ENCODE results near the gene PTGS1. TPM values are rescaled to one million over a fixed set of nuclear protein-coding genes. Genes with fewer than 3 reads are reported as not detected.

PTGS1 gene
- total and polyA plus RNA-seq, 2 of the 8 experiments (the other 6 are each of a cell fraction or from before 2014, with no cell fraction given), result 1.1 to 1.9 TPM

GRCh38 chr9:122392714-122393113, 21.9 kb downstream of the PTGS1 start:
- no peak overlapping the region for H2BK15ac ChIP-seq (ENCODE audit: low read length)
- no peak overlapping the region for H3K4me3 ChIP-seq (ENCODE audit: extremely low read depth in 1 of 4, insufficient read depth in 2 of 4, low read depth in 3 of 4, low read length in 4 of 4)
- no peak overlapping the region for H4K8ac ChIP-seq (ENCODE audit: extremely low read depth, insufficient read depth, low read length)
- H3K23me2 ChIP-seq (ENCODE audit: low read depth, low read length), result peaks cover 2% of the 10 kb centered on the region; the same call in 1 of the 2 replicates
- H3K23ac ChIP-seq (ENCODE audit: insufficient read length), result no peak overlapping the region
- DNase-seq (ENCODE audit: low read depth in 1 of 2, low spot score in 2 of 2) (no peak), FAIRE-seq (no peak)
- no peak overlapping the region for H2BK120ac ChIP-seq (replicated peaks; ENCODE audit: low read depth, low read length)
- H4K5ac ChIP-seq (ENCODE audit: insufficient read length, low read depth, low read length), result no peak overlapping the region
- H3K79me2 ChIP-seq (ENCODE audit: control insufficient read depth in 1 of 2, insufficient read depth in 2 of 2, low read length in 2 of 2), result no peaks in the 10 kb centered on the region
- no peak overlapping the region for H2BK12ac ChIP-seq (ENCODE audit: low read depth, low read length)
- H3K4me1 ChIP-seq (replicated peaks in 1 of 4; ENCODE audit: control insufficient read depth in 3 of 4, insufficient read depth in 4 of 4, low read length in 3 of 4), result peaks cover 0 to 4% (median under 1%) of the 10 kb centered on the region in 4 experiments; a peak in 3 of 7 replicates
- H3K18ac ChIP-seq (ENCODE audit: extremely low read depth, low read length), result no peak overlapping the region
- H3K9ac ChIP-seq (replicated peaks in 1 of 4; ENCODE audit: extremely low read depth in 1 of 4, low read depth in 3 of 4, low read length in 3 of 4), result no peak overlapping the region
- ChIA-PET CTCF (ENCODE audit: partially characterized antibody) (interaction anchor here (0.9 kb wide), 1 partner anchor 14 kb away, joined by 6 read pairs; no protein-coding TSS in a partner anchor), POLR2A (ENCODE audit: partially characterized antibody) (no interaction called here)
- WGBS, 2 experiments (ENCODE audit: extremely low coverage in 1 of 2, insufficient coverage in 1 of 2, insufficient read length in 1 of 2, insufficient replicate concordance in 2 of 2, low coverage in 1 of 2, low lambda C conversion rate in 2 of 2, missing lambda C conversion rate in 1 of 2), result 86% methylated on average over 2 of the region's 2 CpGs; no CpG with 5 or more reads in 1 of the 2 experiments
- H3K9me3 ChIP-seq (ENCODE audit: insufficient read depth in 2 of 2, low read depth in 1 of 2, low read length in 1 of 2), result no peaks in the 10 kb centered on the region
- no peak overlapping the region for H2AK5ac ChIP-seq (ENCODE audit: low read depth, low read length)
- H2BK20ac ChIP-seq (ENCODE audit: low read length), result no peak overlapping the region
- no peak overlapping the region for H3K27ac ChIP-seq (ENCODE audit: low read depth, low read length)
- no peak overlapping the region for H3K14ac ChIP-seq (ENCODE audit: insufficient read length)
- no peak overlapping the region for H2BK5ac ChIP-seq (ENCODE audit: low read depth, low read length)
- H3K36me3 ChIP-seq (ENCODE audit: control insufficient read depth in 2 of 4, insufficient read depth in 4 of 4, low read length in 3 of 4), result no peaks in the 10 kb centered on the region; a peak in 1 of 8 replicates
- H4K91ac ChIP-seq (replicated peaks; ENCODE audit: insufficient read length, low read length), result no peak overlapping the region
- no peaks in the 10 kb centered on the region for H4K20me1 ChIP-seq (replicated peaks in 1 of 2; ENCODE audit: control insufficient read depth in 1 of 2, insufficient read depth in 2 of 2, low read length in 2 of 2)
- no peaks in the 10 kb centered on the region; a peak in 1 of 7 replicates for H3K27me3 ChIP-seq (replicated peaks in 1 of 4; ENCODE audit: control insufficient read depth in 3 of 4, extremely low read depth in 1 of 4, insufficient read depth in 3 of 4, low read length in 3 of 4)
- no peak overlapping the region for H2AFZ ChIP-seq (ENCODE audit: low read length)
- no peak overlapping the region for H3K56ac ChIP-seq (replicated peaks; ENCODE audit: insufficient read length, low read depth, low read length)
- no peaks in the 10 kb centered on the region for H3K79me1 ChIP-seq (ENCODE audit: low read depth, low read length)
- H3K4ac ChIP-seq (replicated peaks; ENCODE audit: insufficient read length, low read depth, low read length), result no peak overlapping the region
- no peak overlapping the region for H3K4me2 ChIP-seq (ENCODE audit: insufficient read depth in 1 of 2, low read depth in 2 of 2, low read length in 2 of 2)
- no peak for TF ChIP-seq PHF8 (conservative IDR thresholded peaks at IDR 0.05; ENCODE audit: low read depth, low read length)
- no peak for TF ChIP-seq MAX (IDR thresholded peaks at IDR 0.05)
- no peak for TF ChIP-seq RBBP5 (IDR thresholded peaks at IDR 0.05; ENCODE audit: borderline replicate concordance, low read depth, low read length)
- no peak for TF ChIP-seq SAP30 (IDR thresholded peaks at IDR 0.05; ENCODE audit: insufficient read depth, insufficient replicate concordance, low read length)
- no peak for TF ChIP-seq SRF (IDR thresholded peaks at IDR 0.05; ENCODE audit: low read depth, low read length)
- no peak for TF ChIP-seq JUND (IDR thresholded peaks at IDR 0.05; ENCODE audit: low read length)
- TF ChIP-seq POU5F1 (IDR thresholded peaks at IDR 0.05; ENCODE audit: low read depth, low read length), result no peak
- no peak for TF ChIP-seq CREB1 (IDR thresholded peaks at IDR 0.05)
- TF ChIP-seq TBP (IDR thresholded peaks at IDR 0.05; ENCODE audit: low read depth, low read length), result no peak
- TF ChIP-seq ASH2L (IDR thresholded peaks at IDR 0.05; ENCODE audit: low read length), result no peak
- TF ChIP-seq EP300 (IDR thresholded peaks at IDR 0.05; ENCODE audit: borderline replicate concordance in 1 of 2, low read depth in 2 of 2, low read length in 2 of 2), result no peak
- TF ChIP-seq SIX5 (IDR thresholded peaks at IDR 0.05; ENCODE audit: low read depth, low read length), result no peak
- no peak for TF ChIP-seq EGR1 (IDR thresholded peaks at IDR 0.05; ENCODE audit: borderline replicate concordance, low read depth, low read length)
- TF ChIP-seq POLR2AphosphoS5 (IDR thresholded peaks at IDR 0.05; ENCODE audit: low read depth, low read length), result no peak

All from H1 (cell line).